WTC11 (cell line): ENCODE data around the gene DMD. TPM values are rescaled to one million over a fixed set of nuclear protein-coding genes. Genes with fewer than 3 reads are reported as not detected.

Experiments
- ATAC-seq: fragments of 200-7000 bp; cut with Tn5 transposase; 2 replicates; pipeline ENCODE4 v1.10.0; 2021; ENCODE audit warnings: mild to moderate bottlenecking, moderate library complexity
- CTCF ChIA-PET: fragments of 300-600 bp; sonication (Branson Sonifier 250); formaldehyde crosslinking; loops from one replicate; lab custom pipeline; 2021; ENCODE audit warnings: antibody characterized with exemption; lab: Charles Lee
- POLR2A ChIA-PET: fragments of 350-600 bp; sonication (Branson Sonifier 250); formaldehyde crosslinking; loops from one replicate; lab custom pipeline; 2021; ENCODE audit warnings: antibody characterized with exemption; lab: Charles Lee
- DNase-seq: peaks from one replicate; pipeline ENCODE4 v3.0.0; 2021; ENCODE audit warnings: low spot score
- H3K27ac Mint-ChIP-seq: 2 replicates; pipeline ENCODE4 v1.8.0; 2021; ENCODE audit warnings: mixed read lengths
- H3K27me3 Mint-ChIP-seq: 2 replicates; pipeline ENCODE4 v1.8.0; 2021; ENCODE audit warnings: low read depth, mild to moderate bottlenecking, moderate library complexity, mixed read lengths
- H3K36me3 Mint-ChIP-seq: 2 replicates; pipeline ENCODE4 v1.8.0; 2021; ENCODE audit warnings: mixed read lengths
- H3K4me1 Mint-ChIP-seq: 2 replicates; pipeline ENCODE4 v1.8.0; 2022; ENCODE audit warnings: mixed read lengths
- H3K4me3 Mint-ChIP-seq: 2 replicates; pipeline ENCODE4 v1.8.0; 2021; ENCODE audit warnings: mild to moderate bottlenecking, moderate library complexity, mixed read lengths
- H3K9me3 Mint-ChIP-seq: 2 replicates; pipeline ENCODE4 v1.8.0; 2021; ENCODE audit warnings: mixed read lengths
- ATF3 ChIP-seq: sonication (generic); formaldehyde crosslinking; conservative IDR thresholded peaks from 2 replicates; pipeline ENCODE4 v1.8.1; 2022; ENCODE audit warnings: mild to moderate bottlenecking, missing genetic modification reagents
- CREM ChIP-seq: sonication (generic); formaldehyde crosslinking; IDR thresholded peaks from 2 replicates; pipeline ENCODE4 v1.8.1; 2022; ENCODE audit warnings: mild to moderate bottlenecking, missing genetic modification reagents, moderate library complexity
- FOXJ3 ChIP-seq: sonication (generic); formaldehyde crosslinking; IDR thresholded peaks from 2 replicates; pipeline ENCODE4 v1.9.0; 2021; ENCODE audit warnings: missing genetic modification reagents, mild to moderate bottlenecking, borderline replicate concordance
- FOXK1 ChIP-seq: sonication (generic); formaldehyde crosslinking; IDR thresholded peaks from 2 replicates; pipeline ENCODE4 v1.8.0; 2022; ENCODE audit warnings: mild to moderate bottlenecking, moderate library complexity, missing genetic modification reagents
- HMGA2 ChIP-seq: fragments of 250-450 bp; sonication (Bioruptor Pico); IDR thresholded peaks from 2 replicates; pipeline ENCODE4 v1.4.0; 2021; ENCODE audit warnings: mild to moderate bottlenecking, moderate library complexity
- HMGXB4 ChIP-seq: sonication (generic); formaldehyde crosslinking; IDR thresholded peaks from 2 replicates; pipeline ENCODE4 v1.8.1; 2023; ENCODE audit warnings: mild to moderate bottlenecking, moderate library complexity, missing genetic modification reagents
- IRF1 ChIP-seq: sonication (generic); formaldehyde crosslinking; IDR thresholded peaks from 2 replicates; pipeline ENCODE4 v1.8.0; 2023; ENCODE audit warnings: missing genetic modification reagents
- KAT7 ChIP-seq: sonication (generic); formaldehyde crosslinking; IDR thresholded peaks from 2 replicates; pipeline ENCODE4 v1.8.1; 2023; ENCODE audit warnings: missing genetic modification reagents, mild to moderate bottlenecking, borderline replicate concordance
- MYBL2 ChIP-seq: sonication (generic); formaldehyde crosslinking; IDR thresholded peaks from 2 replicates; pipeline ENCODE4 v1.8.1; 2023; ENCODE audit warnings: mild to moderate bottlenecking, moderate library complexity, missing genetic modification reagents
- NFE2L1 ChIP-seq: sonication (generic); formaldehyde crosslinking; IDR thresholded peaks from 2 replicates; pipeline ENCODE4 v1.8.1; 2023; ENCODE audit warnings: missing genetic modification reagents
- NR1H2 ChIP-seq: sonication (generic); formaldehyde crosslinking; IDR thresholded peaks from 2 replicates; pipeline ENCODE4 v1.9.0; 2021; ENCODE audit warnings: mild to moderate bottlenecking, moderate library complexity, missing genetic modification reagents
- NR2C2 ChIP-seq: sonication (generic); formaldehyde crosslinking; IDR thresholded peaks from 2 replicates; pipeline ENCODE4 v1.8.0; 2022; ENCODE audit warnings: mild to moderate bottlenecking, missing genetic modification reagents
- SMAD3 ChIP-seq: sonication (generic); formaldehyde crosslinking; IDR thresholded peaks from 2 replicates; pipeline ENCODE4 v1.8.0; 2022; ENCODE audit warnings: missing genetic modification reagents, mild to moderate bottlenecking, borderline replicate concordance
- SOX15 ChIP-seq: fragments of 250-450 bp; sonication (Bioruptor Pico); IDR thresholded peaks from 2 replicates; pipeline ENCODE4 v1.9.0; 2021; ENCODE audit warnings: mild to moderate bottlenecking
- SP1 ChIP-seq: sonication (generic); formaldehyde crosslinking; conservative IDR thresholded peaks from 2 replicates; pipeline ENCODE4 v1.8.1; 2022; ENCODE audit warnings: missing genetic modification reagents
- TP53 ChIP-seq: sonication (generic); formaldehyde crosslinking; IDR thresholded peaks from 2 replicates; pipeline ENCODE4 v1.8.1; 2023; ENCODE audit warnings: mild to moderate bottlenecking, missing genetic modification reagents
- ZNF219 ChIP-seq: sonication (generic); formaldehyde crosslinking; IDR thresholded peaks from 2 replicates; pipeline ENCODE4 v1.8.0; 2023; ENCODE audit warnings: missing genetic modification reagents, mild to moderate bottlenecking, borderline replicate concordance
- ZNF232 ChIP-seq: sonication (generic); formaldehyde crosslinking; IDR thresholded peaks from 2 replicates; pipeline ENCODE4 v1.8.0; 2022; ENCODE audit warnings: mild to moderate bottlenecking, missing genetic modification reagents
- ZNF416 ChIP-seq: fragments of 250-450 bp; sonication (Bioruptor Pico); IDR thresholded peaks from 2 replicates; pipeline ENCODE4 v1.9.0; 2021; ENCODE audit warnings: mild to moderate bottlenecking, inconsistent platforms
- ZNF423 ChIP-seq: fragments of 250-450 bp; sonication (Bioruptor Pico); IDR thresholded peaks from 2 replicates; pipeline ENCODE4 v2.1.2; 2022; ENCODE audit warnings: mild to moderate bottlenecking, moderate library complexity
- ZNF671 ChIP-seq: fragments of 250-450 bp; sonication (Bioruptor Pico); IDR thresholded peaks from 2 replicates; pipeline ENCODE4 v1.8.0; 2021; ENCODE audit warnings: mild to moderate bottlenecking
- total RNA-seq: library from RNA; stranded (reverse); gene quantifications from 3 replicates; pipeline ENCODE4 v1.2.3, GENCODE V29; 2021
- TF ChIP-seq, protein P1 (sequence below): fragments of 250-450 bp; sonication (Bioruptor Pico); IDR thresholded peaks from 2 replicates; pipeline ENCODE4 v2.1.2; 2022; ENCODE audit warnings: mild to moderate bottlenecking, moderate library complexity
- TF ChIP-seq, protein P2 (sequence below): sonication (generic); formaldehyde crosslinking; IDR thresholded peaks from 2 replicates; pipeline ENCODE4 v1.8.1; 2023; ENCODE audit warnings: mild to moderate bottlenecking, missing genetic modification reagents, moderate library complexity
- TF ChIP-seq, protein P3 (sequence below): fragments of 250-450 bp; sonication (Bioruptor Pico); IDR thresholded peaks from 2 replicates; pipeline ENCODE4 v1.9.0; 2021; ENCODE audit warnings: mild to moderate bottlenecking
- TF ChIP-seq, protein P4 (sequence below): fragments of 250-450 bp; sonication (Bioruptor Pico); IDR thresholded peaks from 2 replicates; pipeline ENCODE4 v1.9.0; 2021; ENCODE audit warnings: mild to moderate bottlenecking
- TF ChIP-seq, protein P5 (sequence below): sonication (generic); formaldehyde crosslinking; IDR thresholded peaks from 2 replicates; pipeline ENCODE4 v1.8.1; 2022; ENCODE audit warnings: mild to moderate bottlenecking, missing genetic modification reagents, moderate library complexity, borderline replicate concordance
- TF ChIP-seq, protein P6 (sequence below): sonication (generic); formaldehyde crosslinking; IDR thresholded peaks from 2 replicates; pipeline ENCODE4 v1.8.0; 2022; ENCODE audit warnings: mild to moderate bottlenecking, missing genetic modification reagents

The DMD gene
- total RNA-seq, 1 experiment from 2014 or later: 9.1 TPM

GRCh38 chrX:31291131-31291530, 1920.2 kb downstream of the DMD start:
- Mint-ChIP-seq H3K9me3 (peaks cover 10% of the 10 kb centered on the region; the same call in 1 of the 2 replicates), H3K27me3 (no peaks in the 10 kb centered on the region), H3K4me3 (no peak overlapping the region), H3K36me3 (no peaks in the 10 kb centered on the region), H3K4me1 (peaks cover 9% of the 10 kb centered on the region), H3K27ac (no peak overlapping the region)
- ChIA-PET CTCF (no interaction called here), POLR2A (no interaction called here)
- DNase-seq: no peak
- TF ChIP-seq, protein P1, sequence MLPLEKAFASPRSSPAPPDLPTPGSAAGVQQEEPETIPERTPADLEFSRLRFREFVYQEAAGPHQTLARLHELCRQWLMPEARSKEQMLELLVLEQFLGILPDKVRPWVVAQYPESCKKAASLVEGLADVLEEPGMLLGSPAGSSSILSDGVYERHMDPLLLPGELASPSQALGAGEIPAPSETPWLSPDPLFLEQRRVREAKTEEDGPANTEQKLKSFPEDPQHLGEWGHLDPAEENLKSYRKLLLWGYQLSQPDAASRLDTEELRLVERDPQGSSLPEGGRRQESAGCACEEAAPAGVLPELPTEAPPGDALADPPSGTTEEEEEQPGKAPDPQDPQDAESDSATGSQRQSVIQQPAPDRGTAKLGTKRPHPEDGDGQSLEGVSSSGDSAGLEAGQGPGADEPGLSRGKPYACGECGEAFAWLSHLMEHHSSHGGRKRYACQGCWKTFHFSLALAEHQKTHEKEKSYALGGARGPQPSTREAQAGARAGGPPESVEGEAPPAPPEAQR: no peak
- no peak for TF ChIP-seq IRF1 (CRISPR knock-in tag)
- TF ChIP-seq HMGA2: no peak
- no peak for TF ChIP-seq ZNF219
- TF ChIP-seq NR1H2 (CRISPR knock-in tag): no peak
- no peak for TF ChIP-seq HMGXB4
- no peak for TF ChIP-seq ZNF671 (CRISPR knock-in tag)
- TF ChIP-seq NFE2L1 (CRISPR knock-in tag): no peak
- no peak for TF ChIP-seq FOXJ3
- TF ChIP-seq, protein P2, sequence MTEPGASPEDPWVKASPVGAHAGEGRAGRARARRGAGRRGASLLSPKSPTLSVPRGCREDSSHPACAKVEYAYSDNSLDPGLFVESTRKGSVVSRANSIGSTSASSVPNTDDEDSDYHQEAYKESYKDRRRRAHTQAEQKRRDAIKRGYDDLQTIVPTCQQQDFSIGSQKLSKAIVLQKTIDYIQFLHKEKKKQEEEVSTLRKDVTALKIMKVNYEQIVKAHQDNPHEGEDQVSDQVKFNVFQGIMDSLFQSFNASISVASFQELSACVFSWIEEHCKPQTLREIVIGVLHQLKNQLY: no peak
- TF ChIP-seq, protein P3, sequence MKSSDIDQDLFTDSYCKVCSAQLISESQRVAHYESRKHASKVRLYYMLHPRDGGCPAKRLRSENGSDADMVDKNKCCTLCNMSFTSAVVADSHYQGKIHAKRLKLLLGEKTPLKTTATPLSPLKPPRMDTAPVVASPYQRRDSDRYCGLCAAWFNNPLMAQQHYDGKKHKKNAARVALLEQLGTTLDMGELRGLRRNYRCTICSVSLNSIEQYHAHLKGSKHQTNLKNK (CRISPR knock-in tag): no peak
- TF ChIP-seq MYBL2: no peak
- no peak for TF ChIP-seq SOX15 (CRISPR knock-in tag)
- TF ChIP-seq SMAD3 (CRISPR knock-in tag): no peak
- TF ChIP-seq ZNF423 (CRISPR knock-in tag): no peak
- TF ChIP-seq, protein P4, sequence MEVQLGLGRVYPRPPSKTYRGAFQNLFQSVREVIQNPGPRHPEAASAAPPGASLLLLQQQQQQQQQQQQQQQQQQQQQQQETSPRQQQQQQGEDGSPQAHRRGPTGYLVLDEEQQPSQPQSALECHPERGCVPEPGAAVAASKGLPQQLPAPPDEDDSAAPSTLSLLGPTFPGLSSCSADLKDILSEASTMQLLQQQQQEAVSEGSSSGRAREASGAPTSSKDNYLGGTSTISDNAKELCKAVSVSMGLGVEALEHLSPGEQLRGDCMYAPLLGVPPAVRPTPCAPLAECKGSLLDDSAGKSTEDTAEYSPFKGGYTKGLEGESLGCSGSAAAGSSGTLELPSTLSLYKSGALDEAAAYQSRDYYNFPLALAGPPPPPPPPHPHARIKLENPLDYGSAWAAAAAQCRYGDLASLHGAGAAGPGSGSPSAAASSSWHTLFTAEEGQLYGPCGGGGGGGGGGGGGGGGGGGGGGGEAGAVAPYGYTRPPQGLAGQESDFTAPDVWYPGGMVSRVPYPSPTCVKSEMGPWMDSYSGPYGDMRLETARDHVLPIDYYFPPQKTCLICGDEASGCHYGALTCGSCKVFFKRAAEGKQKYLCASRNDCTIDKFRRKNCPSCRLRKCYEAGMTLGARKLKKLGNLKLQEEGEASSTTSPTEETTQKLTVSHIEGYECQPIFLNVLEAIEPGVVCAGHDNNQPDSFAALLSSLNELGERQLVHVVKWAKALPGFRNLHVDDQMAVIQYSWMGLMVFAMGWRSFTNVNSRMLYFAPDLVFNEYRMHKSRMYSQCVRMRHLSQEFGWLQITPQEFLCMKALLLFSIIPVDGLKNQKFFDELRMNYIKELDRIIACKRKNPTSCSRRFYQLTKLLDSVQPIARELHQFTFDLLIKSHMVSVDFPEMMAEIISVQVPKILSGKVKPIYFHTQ (CRISPR knock-in tag): no peak
- TF ChIP-seq NR2C2 (CRISPR knock-in tag): no peak
- no peak for TF ChIP-seq FOXK1 (CRISPR knock-in tag)
- no peak for ATAC-seq

DNA sequence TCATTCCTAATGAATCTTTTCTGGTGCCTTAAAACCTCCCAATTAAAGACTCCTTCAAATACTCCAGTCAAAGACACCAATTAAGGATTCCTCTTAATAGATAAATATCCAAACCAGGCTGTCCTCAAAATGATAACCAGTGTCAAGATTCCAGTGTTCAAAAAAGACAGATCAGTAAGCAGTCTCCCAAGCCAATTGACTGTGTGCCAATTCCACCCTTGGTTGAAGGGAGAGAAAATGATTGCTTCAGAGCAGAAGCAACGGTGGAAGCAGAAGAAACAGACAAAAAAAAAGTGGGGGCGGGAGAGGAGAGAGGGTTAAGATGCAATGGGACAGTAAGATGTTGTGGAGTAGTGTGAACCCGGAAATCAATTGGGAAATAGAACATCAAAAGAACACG, 1923.5 kb downstream of the DMD start:
- no peaks in the 10 kb centered on the region for H3K27me3 Mint-ChIP-seq
- DNase-seq: no peak
- ChIA-PET POLR2A (no interaction called here), CTCF (no interaction called here)
- no peaks in the 10 kb centered on the region for H3K36me3 Mint-ChIP-seq
- H3K4me1 Mint-ChIP-seq: peaks cover 7% of the 10 kb centered on the region
- H3K9me3 Mint-ChIP-seq: peaks cover 10% of the 10 kb centered on the region; the same call in 1 of the 2 replicates
- no peak overlapping the region for H3K4me3 Mint-ChIP-seq
- ATAC-seq: no peak
- no peak overlapping the region for H3K27ac Mint-ChIP-seq
- no peak for TF ChIP-seq SP1 (CRISPR knock-in tag)
- TF ChIP-seq ZNF416 (CRISPR knock-in tag): no peak
- TF ChIP-seq CREM (CRISPR knock-in tag): no peak
- no peak for TF ChIP-seq ZNF232 (CRISPR knock-in tag)
- TF ChIP-seq, protein P1: no peak
- no peak for TF ChIP-seq KAT7 (CRISPR knock-in tag)
- no peak for TF ChIP-seq TP53 (CRISPR knock-in tag)
- TF ChIP-seq, protein P5, sequence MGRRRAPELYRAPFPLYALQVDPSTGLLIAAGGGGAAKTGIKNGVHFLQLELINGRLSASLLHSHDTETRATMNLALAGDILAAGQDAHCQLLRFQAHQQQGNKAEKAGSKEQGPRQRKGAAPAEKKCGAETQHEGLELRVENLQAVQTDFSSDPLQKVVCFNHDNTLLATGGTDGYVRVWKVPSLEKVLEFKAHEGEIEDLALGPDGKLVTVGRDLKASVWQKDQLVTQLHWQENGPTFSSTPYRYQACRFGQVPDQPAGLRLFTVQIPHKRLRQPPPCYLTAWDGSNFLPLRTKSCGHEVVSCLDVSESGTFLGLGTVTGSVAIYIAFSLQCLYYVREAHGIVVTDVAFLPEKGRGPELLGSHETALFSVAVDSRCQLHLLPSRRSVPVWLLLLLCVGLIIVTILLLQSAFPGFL: no peak
- no peak for TF ChIP-seq ATF3 (CRISPR knock-in tag)
- TF ChIP-seq MYBL2: no peak
- TF ChIP-seq, protein P6, sequence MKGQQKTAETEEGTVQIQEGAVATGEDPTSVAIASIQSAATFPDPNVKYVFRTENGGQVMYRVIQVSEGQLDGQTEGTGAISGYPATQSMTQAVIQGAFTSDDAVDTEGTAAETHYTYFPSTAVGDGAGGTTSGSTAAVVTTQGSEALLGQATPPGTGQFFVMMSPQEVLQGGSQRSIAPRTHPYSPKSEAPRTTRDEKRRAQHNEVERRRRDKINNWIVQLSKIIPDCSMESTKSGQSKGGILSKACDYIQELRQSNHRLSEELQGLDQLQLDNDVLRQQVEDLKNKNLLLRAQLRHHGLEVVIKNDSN (CRISPR knock-in tag): no peak
- TF ChIP-seq FOXK1 (CRISPR knock-in tag): no peak
